SK-N-SH (cell line): Measurements from ENCODE around the gene PDE4D.

Experiments used
- CTCF ChIP-seq: fragments of 200-600 bp; sonication (generic); IDR thresholded peaks from 2 replicates; pipeline ENCODE4 v1.6.1; 2017; ENCODE audit warnings: antibody characterized with exemption, mild to moderate bottlenecking, moderate library complexity
- MAX ChIP-seq: IDR thresholded peaks from 2 replicates; pipeline ENCODE4 v1.4.0; 2012; ENCODE audit warnings: low read depth
- POLR2AphosphoS5 ChIP-seq: IDR thresholded peaks from 2 replicates; pipeline ENCODE4 v1.6.1; 2012; ENCODE audit warnings: low read depth, low read length
- SIN3A ChIP-seq: IDR thresholded peaks from 2 replicates; pipeline ENCODE4 v1.6.1; 2012; ENCODE audit warnings: low read depth, mild to moderate bottlenecking, low read length, moderate library complexity, borderline replicate concordance

- TF ChIP-seq MAX: no peak
- TF ChIP-seq CTCF: no peak
- no peak for TF ChIP-seq POLR2AphosphoS5
- TF ChIP-seq SIN3A: no peak
These were observed 798.7 kb downstream of the PDE4D start for GRCh38 chr5:59094864-59095263.
